C1 segment of cervical spinal cord (tissue), 14 donors: Measurements from ENCODE around the gene FOXD4L1.
"Not testable (repeated sequence)": the region's sequence is repeated elsewhere in the genome, so short reads cannot be mapped to it uniquely, and the experiment has no call there.

Experiments
- DNase-seq, 14 donors: peaks; one replicate each; lab custom pipeline; 2025; lab: John Stamatoyannopoulos, UW

Gene FOXD4L1

GRCh38 chr2:113498365-113498764 is at the start of gene FOXD4L1:
Gene FOXD4L1 (plus strand): TSS chr2:113498665. CDS start chr2:113499257, 592 bp downstream.
- DNase-seq: not testable (repeated sequence)

DNA sequence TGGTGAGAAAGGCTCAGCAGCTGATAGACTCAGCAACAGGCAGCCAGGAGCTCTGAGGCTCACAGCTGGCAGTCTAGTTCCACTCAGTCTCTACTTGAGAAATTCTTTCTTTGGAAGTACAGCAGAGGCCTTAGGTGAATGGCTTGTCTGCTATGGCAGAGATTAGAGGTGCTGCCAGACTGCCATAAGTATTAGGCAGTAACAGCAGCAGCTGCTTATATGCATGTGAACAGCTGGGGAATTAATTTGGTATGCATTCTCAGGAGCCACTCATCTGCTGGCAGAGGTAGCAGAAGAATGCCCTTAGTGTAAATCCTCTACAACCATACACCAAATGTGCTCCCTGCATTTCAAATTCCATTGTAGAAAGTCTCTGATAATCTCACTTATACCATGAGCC is 32.7 kb upstream of the FOXD4L1 start:
- not testable (repeated sequence) for DNase-seq

DNA sequence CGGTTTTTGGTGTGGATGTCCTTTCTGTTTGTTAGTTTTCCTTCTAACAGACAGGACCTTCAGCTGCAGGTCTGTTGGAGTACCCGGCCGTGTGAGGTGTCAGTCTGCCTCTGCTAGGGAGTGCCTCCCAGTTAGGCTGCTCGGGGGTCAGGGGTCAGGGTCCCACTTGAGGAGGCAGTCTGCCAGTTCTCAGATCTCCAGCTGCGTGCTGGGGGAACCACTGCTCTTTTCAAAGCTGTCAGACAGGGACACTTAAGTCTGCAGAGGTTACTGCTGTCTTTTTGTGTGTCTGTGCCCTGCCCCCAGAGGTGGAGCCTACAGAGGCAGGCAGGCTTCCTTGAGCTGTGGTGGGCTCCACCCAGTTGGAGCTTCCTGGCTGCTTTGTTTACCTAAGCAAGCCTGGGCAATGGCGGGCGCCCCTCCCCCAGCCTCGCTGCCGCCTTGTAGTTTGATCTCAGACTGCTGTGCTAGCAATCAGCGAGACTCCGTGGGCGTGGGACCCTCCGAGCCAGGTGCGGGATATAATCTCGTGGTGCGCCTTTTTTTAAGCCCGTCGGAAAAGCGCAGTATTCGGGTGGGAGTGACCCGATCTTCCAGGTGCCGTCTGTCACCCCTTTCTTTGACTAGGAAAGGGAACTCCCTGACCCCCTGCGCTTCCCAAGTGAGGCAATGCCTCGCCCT is 21.6 kb upstream of the FOXD4L1 start:
- DNase-seq: not testable (repeated sequence)

- not testable (repeated sequence) for DNase-seq
Measured at GRCh38 chr2:113496527-113496926, 1.9 kb upstream of the FOXD4L1 start.

GRCh38 chr2:113499019-113499885 is 787 bp downstream of the FOXD4L1 start:
- DNase-seq: not testable (repeated sequence)

- not testable (repeated sequence) for DNase-seq
Measured at GRCh38 chr2:113499886-113500722, 1.6 kb downstream of the FOXD4L1 start.

GRCh38 chr2:113500723-113501038 is 2.2 kb downstream of the FOXD4L1 start:
- DNase-seq: not testable (repeated sequence)

DNA sequence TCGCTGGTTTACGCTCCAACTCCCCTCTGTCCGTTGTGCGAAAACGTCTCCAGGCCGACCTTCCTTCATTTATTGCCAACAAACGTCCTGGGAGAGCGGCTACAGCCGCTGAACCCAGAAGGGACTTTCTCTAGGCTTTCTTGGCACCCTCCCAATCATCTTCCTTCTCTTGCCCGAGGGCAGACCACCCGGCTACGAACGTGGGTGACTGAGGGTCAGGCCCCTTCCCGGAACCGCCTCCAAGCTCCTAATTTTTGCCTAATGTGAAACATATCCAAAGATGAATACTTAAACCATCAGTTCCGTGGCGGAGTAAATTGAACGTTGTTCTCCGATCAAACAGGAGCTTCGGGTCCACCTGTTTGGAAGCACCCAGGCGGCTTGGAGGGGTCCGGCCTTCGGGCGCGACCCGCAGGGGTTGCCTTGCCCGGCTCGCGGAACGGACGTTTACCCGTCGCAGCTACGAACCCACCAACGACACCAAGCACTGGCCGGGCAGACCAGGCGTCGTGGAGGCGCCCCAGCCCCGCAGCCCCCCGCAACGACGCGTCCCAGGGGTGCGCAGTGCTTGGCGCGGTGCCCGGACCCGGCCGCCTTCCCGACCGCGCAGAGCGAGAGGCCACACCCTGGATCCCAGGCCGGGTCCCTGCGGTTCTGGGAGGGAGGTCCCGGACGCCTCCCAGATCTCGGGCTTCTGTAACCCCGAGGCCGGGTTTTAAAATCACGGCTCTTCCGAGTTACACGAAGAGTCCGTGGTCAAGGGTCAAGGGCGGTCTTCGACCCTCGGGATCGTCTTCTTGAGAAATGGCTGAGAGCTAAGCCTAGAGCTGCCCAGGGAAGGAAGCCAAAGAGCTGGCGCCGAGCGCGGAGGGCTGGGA is 4.0 kb downstream of the FOXD4L1 start:
- not testable (repeated sequence) for DNase-seq

DNA sequence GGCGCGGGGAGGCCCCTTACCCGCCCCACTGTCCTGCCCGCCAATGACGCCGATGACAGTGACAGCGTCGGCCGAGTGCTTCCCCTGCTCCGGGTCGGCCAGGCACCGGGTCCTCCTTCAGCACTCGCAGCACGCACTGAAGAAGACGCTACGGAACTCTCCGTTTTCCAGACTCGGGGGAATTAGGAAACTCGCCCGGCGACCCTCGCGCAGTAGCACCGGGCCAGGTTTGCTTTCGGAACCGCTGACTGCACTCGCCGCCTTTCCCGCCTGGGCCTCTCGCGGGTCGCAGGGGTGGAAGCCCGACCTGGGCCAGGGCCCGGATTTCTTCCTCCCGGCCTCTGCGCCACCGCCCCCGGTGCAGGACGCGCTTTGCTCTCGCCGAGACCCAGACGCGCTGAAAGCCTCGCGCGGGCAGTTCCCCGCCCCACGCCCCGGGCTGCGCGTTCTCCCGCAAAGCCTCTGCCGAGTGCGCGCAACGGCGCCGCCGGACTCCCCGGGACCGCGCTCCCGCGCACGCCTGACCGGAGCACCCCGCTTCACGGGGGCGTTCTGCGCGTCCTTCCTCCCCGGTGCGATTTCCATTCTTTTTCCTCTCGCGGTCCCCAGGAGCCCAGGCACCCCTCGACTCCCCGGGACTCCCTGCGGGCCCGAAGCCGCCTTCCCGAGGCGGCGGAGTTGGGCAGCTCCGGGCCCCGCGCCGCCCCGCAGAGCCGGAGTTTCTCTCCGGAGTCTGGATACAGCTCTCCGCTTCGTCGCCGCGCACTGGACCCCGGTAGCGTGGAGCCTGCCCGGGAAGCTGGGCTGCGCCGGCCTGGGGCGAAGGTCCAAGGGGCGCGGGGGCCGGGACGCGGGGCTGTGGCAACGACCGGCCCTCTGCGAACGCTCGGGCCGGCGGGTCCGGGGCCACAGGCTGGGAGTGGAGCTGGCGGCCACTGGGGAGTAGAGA is 4.9 kb downstream of the FOXD4L1 start:
- not testable (repeated sequence) for DNase-seq

GRCh38 chr2:113504081-113504480 is 5.6 kb downstream of the FOXD4L1 start:
- not testable (repeated sequence) for DNase-seq

GRCh38 chr2:113507394-113508140 is 9.1 kb downstream of the FOXD4L1 start:
- DNase-seq: not testable (repeated sequence)

DNA sequence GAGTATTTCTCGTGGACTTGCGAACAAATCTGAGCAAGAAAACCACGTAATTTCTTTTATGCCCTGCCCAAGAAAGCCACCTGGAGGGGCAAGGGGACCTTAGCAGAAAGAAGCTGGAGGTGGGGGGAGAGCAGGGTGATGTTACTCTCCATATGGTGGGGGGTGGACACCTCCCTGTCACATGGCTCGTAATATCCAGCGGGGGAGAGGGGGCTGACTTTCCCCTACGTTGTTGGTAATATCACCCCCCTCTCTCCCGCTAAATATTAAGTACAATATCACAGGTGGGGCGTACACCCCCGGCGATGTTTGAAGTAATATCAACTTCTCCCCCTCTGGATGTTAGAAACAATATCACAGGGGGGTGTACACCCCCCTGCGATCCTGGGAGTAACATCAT is 9.7 kb downstream of the FOXD4L1 start:
- DNase-seq: not testable (repeated sequence)

- DNase-seq: not testable (repeated sequence)
Measured at GRCh38 chr2:113510913-113511312, 12.4 kb downstream of the FOXD4L1 start.

GRCh38 chr2:113511859-113512258 is 13.4 kb downstream of the FOXD4L1 start:
- DNase-seq: not testable (repeated sequence)

DNA sequence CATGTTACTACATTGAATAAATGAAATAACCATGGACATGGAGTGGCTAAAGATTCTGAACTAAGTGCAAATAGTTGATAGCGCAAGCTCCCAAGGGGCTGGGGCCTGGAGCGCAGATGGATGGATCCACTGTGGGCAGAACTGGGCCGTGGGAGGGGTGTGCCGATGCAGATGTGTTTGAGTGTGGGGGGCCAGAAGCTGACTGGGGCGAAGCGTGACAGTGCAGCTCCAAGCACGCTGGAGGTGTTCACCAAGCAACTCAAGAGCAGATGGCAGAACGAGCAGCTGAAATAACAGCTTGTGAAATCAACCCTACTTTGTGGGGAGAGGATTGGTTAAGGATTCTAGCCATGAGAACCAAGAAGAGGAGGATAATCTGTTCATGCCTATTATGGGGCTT is 17.0 kb downstream of the FOXD4L1 start:
- DNase-seq: not testable (repeated sequence)

- not testable (repeated sequence) for DNase-seq
Measured at GRCh38 chr2:113515995-113516394, 17.5 kb downstream of the FOXD4L1 start.

DNA sequence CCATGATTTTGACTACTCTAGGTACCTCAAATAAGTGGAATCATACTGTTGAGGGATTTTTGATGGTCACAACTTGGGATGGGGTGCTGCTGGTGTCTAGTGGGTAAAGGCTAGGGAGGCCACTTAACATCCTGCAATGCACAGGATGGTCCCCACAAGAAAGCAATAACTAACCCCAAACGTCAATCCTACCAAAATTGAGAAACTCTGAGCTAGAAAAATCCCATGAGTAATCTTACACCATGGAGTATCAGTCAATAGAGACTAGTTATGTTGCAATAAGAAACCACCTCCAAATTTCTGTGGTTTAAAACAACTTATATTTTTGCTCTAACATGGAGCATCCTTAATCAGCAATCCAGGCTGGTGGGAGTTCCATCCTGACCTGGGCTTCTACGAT is 18.6 kb downstream of the FOXD4L1 start:
- not testable (repeated sequence) for DNase-seq

DNA sequence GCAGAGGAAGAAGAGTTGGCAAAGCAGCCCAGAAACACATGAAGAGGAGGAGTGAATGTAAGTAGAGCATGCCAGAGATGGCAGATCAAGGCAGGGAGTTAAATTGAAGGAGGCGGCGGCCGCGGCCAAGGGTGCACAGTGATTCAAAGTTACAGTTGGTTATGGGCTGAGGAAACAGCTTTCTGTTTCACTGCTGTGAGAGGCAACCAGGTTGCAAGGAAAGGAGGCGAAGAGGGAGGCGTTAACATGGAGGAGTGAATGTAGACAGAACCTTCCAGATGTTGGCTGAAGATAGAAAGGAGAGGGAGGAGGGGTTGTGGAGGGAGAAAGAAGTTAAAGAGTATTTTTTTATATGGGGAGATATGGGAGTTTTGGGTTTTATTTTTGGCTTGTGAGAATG is 22.4 kb downstream of the FOXD4L1 start:
- DNase-seq: not testable (repeated sequence)

- not testable (repeated sequence) for DNase-seq
Measured at GRCh38 chr2:113521492-113521891, 23.0 kb downstream of the FOXD4L1 start.
